IPS DF 4.7 (cell line): ENCODE data around the gene DEFB115.
"Not testable (repeated sequence)": the region's sequence is repeated elsewhere in the genome, so short reads cannot be mapped to it uniquely, and the experiment has no call there.

Source experiments
- DNase-seq: peaks from one replicate; pipeline ENCODE4 v3.0.0-alpha.2; 2013; ENCODE audit warnings: low spot score; ENCODE audit errors: extremely low read depth

The DEFB115 gene

GRCh38 chr20:31257364-31257763 lies at the start of gene DEFB115:
Gene DEFB115 (plus strand): TSS chr20:31257664. CDS start chr20:31257664, 0 bp downstream.
- DNase-seq: no peak

GRCh38 chr20:31236953-31237352 lies 20.5 kb upstream of the DEFB115 start:
- DNase-seq: no peak

- DNase-seq: no peak
Measured at GRCh38 chr20:31237763-31238162, 19.7 kb upstream of the DEFB115 start.

GRCh38 chr20:31239139-31239538 lies 18.3 kb upstream of the DEFB115 start:
- DNase-seq: no peak

GRCh38 chr20:31256959-31257358 lies 505 bp upstream of the DEFB115 start:
- DNase-seq: no peak

- DNase-seq: peak; percentile 1
Measured at GRCh38 chr20:31260326-31260932, 3.0 kb downstream of the DEFB115 start.

GRCh38 chr20:31274441-31274840 lies 17.0 kb downstream of the DEFB115 start:
- DNase-seq: no peak

- no peak for DNase-seq
Measured at GRCh38 chr20:31278178-31278577, 20.7 kb downstream of the DEFB115 start.

GRCh38 chr20:31284964-31285363 lies 27.5 kb downstream of the DEFB115 start:
- not testable (repeated sequence) for DNase-seq

- no peak for DNase-seq
Measured at GRCh38 chr20:31308535-31309162, 51.2 kb downstream of the DEFB115 start, which contains the start of gene DEFB116. Gene DEFB116 (minus strand): TSS chr20:31308585. CDS start chr20:31308585, 0 bp downstream.
